ENCODE measurements around the gene ZNF263.
"Not testable (repeated sequence)": the region's sequence is repeated elsewhere in the genome, so short reads cannot be mapped to it uniquely, and the experiment has no call there.

ZNF263 gene

DNA sequence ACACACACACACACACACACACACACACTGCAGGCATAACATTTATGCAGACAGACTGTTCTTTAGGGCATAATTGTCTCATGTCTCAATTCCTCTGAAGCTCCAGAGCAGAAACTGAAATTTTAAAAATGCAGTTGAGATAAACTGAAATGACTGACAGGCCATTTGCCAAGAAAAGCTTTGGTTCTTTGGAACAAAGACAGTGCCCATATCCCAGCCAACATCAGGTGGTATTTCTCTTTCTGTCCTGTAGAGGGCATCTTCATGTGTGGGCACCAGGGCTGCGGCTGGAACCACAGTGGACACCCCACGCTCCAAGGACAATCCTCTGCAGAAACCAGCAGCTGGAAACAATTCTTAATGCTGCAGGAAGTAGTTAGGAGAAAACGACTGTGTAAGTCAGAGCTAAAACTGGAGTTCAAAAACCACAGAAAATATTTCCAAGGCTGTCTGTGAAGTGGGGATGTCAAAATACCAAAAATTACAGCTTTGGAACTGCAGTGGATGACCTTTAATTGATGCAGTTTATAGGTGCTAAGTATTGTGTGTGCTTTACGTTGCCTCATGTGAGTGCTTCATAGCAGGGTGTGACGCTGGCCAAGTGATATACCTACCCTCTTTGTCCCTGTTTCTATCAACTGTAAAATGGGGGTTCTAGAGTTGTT lies 16.3 kb upstream of the ZNF263 start:
- no peak for DNase-seq (ENCODE audit: low spot score)

GRCh38 chr16:3268294-3268693 lies 15.0 kb upstream of the ZNF263 start:
- DNase-seq (ENCODE audit: low spot score) = no peak
- TF ChIP-seq, protein P1, sequence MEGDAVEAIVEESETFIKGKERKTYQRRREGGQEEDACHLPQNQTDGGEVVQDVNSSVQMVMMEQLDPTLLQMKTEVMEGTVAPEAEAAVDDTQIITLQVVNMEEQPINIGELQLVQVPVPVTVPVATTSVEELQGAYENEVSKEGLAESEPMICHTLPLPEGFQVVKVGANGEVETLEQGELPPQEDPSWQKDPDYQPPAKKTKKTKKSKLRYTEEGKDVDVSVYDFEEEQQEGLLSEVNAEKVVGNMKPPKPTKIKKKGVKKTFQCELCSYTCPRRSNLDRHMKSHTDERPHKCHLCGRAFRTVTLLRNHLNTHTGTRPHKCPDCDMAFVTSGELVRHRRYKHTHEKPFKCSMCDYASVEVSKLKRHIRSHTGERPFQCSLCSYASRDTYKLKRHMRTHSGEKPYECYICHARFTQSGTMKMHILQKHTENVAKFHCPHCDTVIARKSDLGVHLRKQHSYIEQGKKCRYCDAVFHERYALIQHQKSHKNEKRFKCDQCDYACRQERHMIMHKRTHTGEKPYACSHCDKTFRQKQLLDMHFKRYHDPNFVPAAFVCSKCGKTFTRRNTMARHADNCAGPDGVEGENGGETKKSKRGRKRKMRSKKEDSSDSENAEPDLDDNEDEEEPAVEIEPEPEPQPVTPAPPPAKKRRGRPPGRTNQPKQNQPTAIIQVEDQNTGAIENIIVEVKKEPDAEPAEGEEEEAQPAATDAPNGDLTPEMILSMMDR (IDR thresholded peaks at IDR 0.05; ENCODE audit: extremely low read depth, missing control alignments) = no peak

More for the DNA sequence above, 16.3 kb upstream of the ZNF263 start:
- TF ChIP-seq, protein P1 (IDR thresholded peaks at IDR 0.05; ENCODE audit: extremely low read depth, missing control alignments) = no peak

- not testable (repeated sequence) for DNase-seq (ENCODE audit: low spot score)
These were observed 12.6 kb upstream of the ZNF263 start for GRCh38 chr16:3270718-3271117.

DNA sequence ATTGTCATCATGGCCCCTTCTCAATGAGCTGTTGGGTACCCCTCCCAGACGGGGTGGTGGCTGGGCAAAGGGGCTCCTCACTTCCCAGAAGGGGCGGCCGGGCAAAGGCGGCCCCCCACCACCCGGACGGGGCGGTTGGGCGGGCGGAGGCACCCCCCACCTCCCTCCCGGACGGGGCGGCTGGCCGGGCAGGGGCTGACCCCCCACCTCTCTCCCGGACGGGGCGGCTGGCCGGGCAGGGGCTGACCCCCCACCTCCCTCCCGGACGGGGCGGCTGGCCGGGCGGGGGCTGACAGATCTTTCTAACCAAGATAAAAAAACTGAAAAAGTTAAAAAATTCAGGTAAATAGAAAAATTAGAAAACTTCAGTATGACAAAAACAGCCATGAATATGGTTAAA lies 12.0 kb upstream of the ZNF263 start:
- DNase-seq (ENCODE audit: low spot score) = not testable (repeated sequence)

DNA sequence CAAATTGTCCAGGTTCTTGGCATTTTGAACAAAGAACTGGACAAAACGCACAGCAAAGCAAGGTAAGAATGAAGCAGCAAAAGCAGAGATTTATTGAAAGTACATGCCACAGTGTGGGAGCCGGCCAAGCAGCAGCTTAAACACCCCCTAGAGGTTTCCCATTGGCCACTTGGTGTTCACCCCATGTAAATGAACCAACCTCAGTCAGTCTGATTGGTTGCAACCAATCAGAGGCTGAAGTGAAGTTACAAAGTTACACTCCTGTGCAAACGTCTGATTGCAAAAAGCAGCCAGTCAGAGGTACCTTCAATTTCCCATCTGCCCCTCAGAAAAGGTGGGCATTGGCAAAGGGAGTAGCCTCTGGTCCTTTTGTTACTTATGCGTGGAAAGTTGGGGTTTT lies 8.8 kb upstream of the ZNF263 start:
- DNase-seq (ENCODE audit: low spot score) = no peak
- TF ChIP-seq, protein P1 (IDR thresholded peaks at IDR 0.05; ENCODE audit: extremely low read depth, missing control alignments) = no peak

DNA sequence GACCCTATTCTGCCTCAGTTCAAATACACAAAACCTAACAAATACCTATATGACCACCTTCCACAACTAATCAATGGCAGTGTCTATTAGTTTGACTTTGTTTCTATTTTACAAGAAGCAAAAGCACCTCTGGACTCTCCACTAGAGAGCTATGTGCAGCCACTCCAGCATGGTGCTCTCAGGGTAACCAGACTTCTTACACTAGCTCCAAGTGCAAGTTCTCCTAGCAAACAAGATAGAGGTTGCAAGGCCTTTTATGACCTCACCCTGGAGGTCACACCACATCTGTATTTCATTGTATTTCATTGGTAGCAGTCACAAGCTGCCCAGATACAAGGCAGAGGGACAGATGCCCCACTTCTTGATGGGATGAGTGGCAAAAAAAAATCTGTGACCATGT lies 8.3 kb upstream of the ZNF263 start:
- TF ChIP-seq, protein P1 (IDR thresholded peaks at IDR 0.05; ENCODE audit: extremely low read depth, missing control alignments) = no peak
- DNase-seq (ENCODE audit: low spot score) = no peak

DNA sequence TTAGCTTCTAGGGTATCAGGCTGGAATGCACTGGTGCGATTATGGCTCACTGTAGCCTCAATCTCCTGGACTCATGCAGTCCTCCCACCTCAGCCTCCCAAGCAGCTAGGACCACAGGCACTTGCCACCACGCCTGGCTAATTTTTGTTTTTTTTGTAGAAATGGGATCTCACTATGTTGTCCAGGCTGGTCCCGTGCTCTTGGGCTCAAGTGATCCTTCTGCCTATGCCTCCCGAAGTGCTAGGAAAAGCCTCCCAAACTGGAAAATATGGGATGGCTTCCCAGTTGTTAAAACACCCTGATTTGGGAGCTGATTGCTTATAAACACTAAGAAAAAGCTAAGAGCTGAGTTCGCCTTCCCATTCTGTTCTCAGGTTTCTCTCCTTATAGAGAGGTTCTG lies 6.6 kb upstream of the ZNF263 start:
- DNase-seq (ENCODE audit: low spot score) = no peak
- TF ChIP-seq, protein P1 (IDR thresholded peaks at IDR 0.05; ENCODE audit: extremely low read depth, missing control alignments) = no peak

- DNase-seq (ENCODE audit: low spot score) = no peak
- TF ChIP-seq, protein P1 (IDR thresholded peaks at IDR 0.05; ENCODE audit: extremely low read depth, missing control alignments) = no peak
These were observed 2.0 kb upstream of the ZNF263 start for GRCh38 chr16:3281222-3281820.

All from GM20000 (cell line).